Activated CD8-positive, alpha-beta memory T cell treated with anti-CD3 and anti-CD28 coated beads, Interleukin-2, amount 10 ng/mL, durations not matched to agents 7 days and 5 days (primary cell): Measurements from ENCODE around the gene ZNF2. TPM values are rescaled to one million over a fixed set of nuclear protein-coding genes. Genes with fewer than 3 reads are reported as not detected.
"Not testable (repeated sequence)": the region's sequence is repeated elsewhere in the genome, so short reads cannot be mapped to it uniquely, and the experiment has no call there.

Source experiments
- ATAC-seq: fragments of 150-1000 bp; cut with Tn5 transposase; one replicate; pipeline ENCODE4 v1.10.0; 2021; ENCODE audit warnings: moderate library complexity
- CTCF ChIA-PET: fragments of 350-600 bp; sonication (Branson Sonifier 250); formaldehyde crosslinking; loops from one replicate; lab custom pipeline; 2021; ENCODE audit warnings: antibody characterized with exemption; lab: Charles Lee
- DNase-seq: peaks from one replicate; pipeline ENCODE4 v3.0.0-alpha.2; 2020
- H3K27ac Mint-ChIP-seq: one replicate; pipeline ENCODE4 v1.8.0; 2021; ENCODE audit warnings: mild to moderate bottlenecking, mixed read lengths
- H3K27me3 Mint-ChIP-seq: one replicate; pipeline ENCODE4 v1.8.0; 2021; ENCODE audit warnings: mixed read lengths
- H3K36me3 Mint-ChIP-seq: one replicate; pipeline ENCODE4 v1.8.0; 2021; ENCODE audit warnings: mild to moderate bottlenecking, mixed read lengths
- H3K4me1 Mint-ChIP-seq: one replicate; pipeline ENCODE4 v1.8.0; 2021; ENCODE audit warnings: mixed read lengths
- H3K4me3 Mint-ChIP-seq: one replicate; pipeline ENCODE4 v1.8.0; 2021; ENCODE audit warnings: mild to moderate bottlenecking, moderate library complexity, mixed read lengths
- H3K9me3 Mint-ChIP-seq: one replicate; pipeline ENCODE4 v1.8.0; 2022; ENCODE audit warnings: low read depth, mixed read lengths
- total RNA-seq, 2 experiments: library from RNA; stranded (reverse); gene quantifications; one replicate each; pipeline ENCODE4 v1.2.3, GENCODE V29; 2021

The ZNF2 gene
- total RNA-seq, 2 experiments from 2014 or later, result 5.0 to 5.2 TPM

GRCh38 chr2:95166065-95166763 is 605 bp downstream of the ZNF2 start:
- DNase-seq (no peak), ATAC-seq (peak; percentile 8)
- Mint-ChIP-seq H3K36me3 (peaks cover 14% of the 10 kb centered on the region), H3K9me3 (no peaks in the 10 kb centered on the region), H3K27ac (peak overlapping the region; percentile 96), H3K4me1 (peaks cover 27% of the 10 kb centered on the region), H3K27me3 (no peaks in the 10 kb centered on the region), H3K4me3 (peak overlapping the region; percentile 98)
- CTCF ChIA-PET, result interaction anchor here (1.0 to 2.8 kb wide), 4 partner anchors 19 to 86 kb away, joined by 3 to 16 read pairs (median 4); partner anchors contain the start of gene MRPS5

- Mint-ChIP-seq H3K9me3 (peaks cover 3% of the 10 kb centered on the region), H3K27ac (no peak overlapping the region), H3K4me3 (no peak overlapping the region), H3K36me3 (peaks cover 13% of the 10 kb centered on the region), H3K4me1 (no peaks in the 10 kb centered on the region), H3K27me3 (no peaks in the 10 kb centered on the region)
- DNase-seq (no peak), ATAC-seq (no peak)
- CTCF ChIA-PET, result interaction anchor here (1.0 kb wide), 1 partner anchor 217 kb away, joined by 3 read pairs; no protein-coding TSS in a partner anchor
Measured at GRCh38 chr2:95171902-95172301, 6.3 kb downstream of the ZNF2 start.

GRCh38 chr2:95174031-95174542 is 8.5 kb downstream of the ZNF2 start:
- H3K4me1 Mint-ChIP-seq, result no peaks in the 10 kb centered on the region
- CTCF ChIA-PET, result no interaction called here
- H3K9me3 Mint-ChIP-seq, result peaks cover 3% of the 10 kb centered on the region
- ATAC-seq (no peak), DNase-seq (no peak)
- peaks cover 28% of the 10 kb centered on the region for H3K36me3 Mint-ChIP-seq
- H3K27me3 Mint-ChIP-seq, result no peaks in the 10 kb centered on the region
- H3K27ac Mint-ChIP-seq, result no peak overlapping the region
- no peak overlapping the region for H3K4me3 Mint-ChIP-seq

- no peak overlapping the region for H3K4me3 Mint-ChIP-seq
- peaks cover 68% of the 10 kb centered on the region for H3K36me3 Mint-ChIP-seq
- H3K9me3 Mint-ChIP-seq, result peaks cover 21% of the 10 kb centered on the region
- no peaks in the 10 kb centered on the region for H3K4me1 Mint-ChIP-seq
- CTCF ChIA-PET, result no interaction called here
- H3K27ac Mint-ChIP-seq, result no peak overlapping the region
- DNase-seq, result no peak
- no peak for ATAC-seq
- no peaks in the 10 kb centered on the region for H3K27me3 Mint-ChIP-seq
Measured at GRCh38 chr2:95179451-95179850, 13.8 kb downstream of the ZNF2 start.

GRCh38 chr2:95181774-95182173 is 16.2 kb downstream of the ZNF2 start:
- H3K4me3 Mint-ChIP-seq, result no peak overlapping the region
- DNase-seq (no peak), ATAC-seq (no peak)
- CTCF ChIA-PET, result interaction anchor here (1.0 kb wide), 1 partner anchor 25 kb away, joined by 3 read pairs; the partner anchor contains the start of gene ZNF892
- H3K27ac Mint-ChIP-seq, result no peak overlapping the region
- H3K27me3 Mint-ChIP-seq, result no peaks in the 10 kb centered on the region
- peaks cover 63% of the 10 kb centered on the region for H3K36me3 Mint-ChIP-seq
- H3K9me3 Mint-ChIP-seq, result peaks cover 27% of the 10 kb centered on the region
- H3K4me1 Mint-ChIP-seq, result no peaks in the 10 kb centered on the region

- CTCF ChIA-PET, result interaction anchor here (0.8 to 1.1 kb wide), 2 partner anchors 19 to 63 kb away, joined by 3 to 4 read pairs; partner anchors contain the start of gene MRPS5
- no peak overlapping the region for H3K27ac Mint-ChIP-seq
- DNase-seq (no peak), ATAC-seq (no peak)
- no peaks in the 10 kb centered on the region for H3K27me3 Mint-ChIP-seq
- no peaks in the 10 kb centered on the region for H3K4me1 Mint-ChIP-seq
- H3K36me3 Mint-ChIP-seq, result peaks cover 35% of the 10 kb centered on the region
- H3K4me3 Mint-ChIP-seq, result no peak overlapping the region
- peaks cover 23% of the 10 kb centered on the region for H3K9me3 Mint-ChIP-seq
Measured at GRCh38 chr2:95185197-95185596, 19.6 kb downstream of the ZNF2 start.

- H3K4me3 Mint-ChIP-seq, result no peak overlapping the region
- H3K9me3 Mint-ChIP-seq, result peaks cover 19% of the 10 kb centered on the region
- H3K27me3 Mint-ChIP-seq, result no peaks in the 10 kb centered on the region
- H3K27ac Mint-ChIP-seq, result no peak overlapping the region
- no peaks in the 10 kb centered on the region for H3K4me1 Mint-ChIP-seq
- CTCF ChIA-PET, result interaction anchor here (0.8 to 1.1 kb wide), 2 partner anchors 20 to 64 kb away, joined by 3 to 4 read pairs; partner anchors contain the start of gene MRPS5
- DNase-seq (no peak), ATAC-seq (no peak)
- peaks cover 28% of the 10 kb centered on the region for H3K36me3 Mint-ChIP-seq
Measured at GRCh38 chr2:95185973-95186372, 20.4 kb downstream of the ZNF2 start.

- peak; percentile 65 for DNase-seq
- H3K4me1 Mint-ChIP-seq, ATAC-seq, H3K4me3 Mint-ChIP-seq, H3K27me3 Mint-ChIP-seq, H3K9me3 Mint-ChIP-seq, CTCF ChIA-PET, H3K36me3 Mint-ChIP-seq, H3K27ac Mint-ChIP-seq: not testable (repeated sequence)
Measured at GRCh38 chr2:95192956-95193355, 27.3 kb downstream of the ZNF2 start.

GRCh38 chr2:95203911-95204310 is 38.3 kb downstream of the ZNF2 start:
- H3K4me1 Mint-ChIP-seq, result peaks cover 12% of the 10 kb centered on the region
- peaks cover 15% of the 10 kb centered on the region for H3K36me3 Mint-ChIP-seq
- no peak overlapping the region for H3K4me3 Mint-ChIP-seq
- no peak overlapping the region for H3K27ac Mint-ChIP-seq
- CTCF ChIA-PET, result interaction anchor here (0.6 kb wide), 2 partner anchors 126 to 133 kb away, joined by 3 to 4 read pairs; no protein-coding TSS in a partner anchor
- peaks cover 7% of the 10 kb centered on the region for H3K9me3 Mint-ChIP-seq
- no peaks in the 10 kb centered on the region for H3K27me3 Mint-ChIP-seq
- no peak for DNase-seq
- no peak for ATAC-seq

GRCh38 chr2:95204396-95204795 is 38.8 kb downstream of the ZNF2 start:
- peaks cover 12% of the 10 kb centered on the region for H3K4me1 Mint-ChIP-seq
- H3K27ac Mint-ChIP-seq, result no peak overlapping the region
- peaks cover 19% of the 10 kb centered on the region for H3K36me3 Mint-ChIP-seq
- no peak for DNase-seq
- no peaks in the 10 kb centered on the region for H3K27me3 Mint-ChIP-seq
- CTCF ChIA-PET, result interaction anchor here (0.6 to 1.0 kb wide), 3 partner anchors 70 to 133 kb away, joined by 3 to 4 read pairs (median 3); no protein-coding TSS in a partner anchor
- H3K9me3 Mint-ChIP-seq, result peaks cover 10% of the 10 kb centered on the region
- no peak for ATAC-seq
- H3K4me3 Mint-ChIP-seq, result no peak overlapping the region

- CTCF ChIA-PET, result interaction anchor here (0.9 to 1.3 kb wide), 4 partner anchors 10 to 182 kb away, joined by 3 to 5 read pairs (median 3); partner anchors contain the start of gene MRPS5
- Mint-ChIP-seq H3K36me3 (peaks cover 31% of the 10 kb centered on the region), H3K4me3 (peak overlapping the region; percentile 84), H3K27me3 (no peaks in the 10 kb centered on the region), H3K27ac (no peak overlapping the region), H3K4me1 (peaks cover 12% of the 10 kb centered on the region), H3K9me3 (peaks cover 16% of the 10 kb centered on the region)
- ATAC-seq, result no peak
- no peak for DNase-seq
Measured at GRCh38 chr2:95206096-95206495, 40.5 kb downstream of the ZNF2 start.

- peak; percentile 98 for ATAC-seq
- H3K27ac Mint-ChIP-seq, result peak within 1 kb of the TSS; percentile 73
- peak within 1 kb of the TSS; percentile 84 for H3K4me3 Mint-ChIP-seq
- no peaks in the 10 kb centered on the region for H3K27me3 Mint-ChIP-seq
- H3K36me3 Mint-ChIP-seq, result peaks cover 42% of the 10 kb centered on the region
- CTCF ChIA-PET, result interaction anchor here (0.7 kb wide), 1 partner anchor 25 kb away, joined by 3 read pairs; no protein-coding TSS in a partner anchor
- peaks cover 12% of the 10 kb centered on the region for H3K4me1 Mint-ChIP-seq
- peak; percentile 86 for DNase-seq
- H3K9me3 Mint-ChIP-seq, result peaks cover 15% of the 10 kb centered on the region
Measured at GRCh38 chr2:95207111-95207961, 41.7 kb downstream of the ZNF2 start, which contains the start of gene ZNF892. ZNF892 (plus strand) TSS chr2:95207521; CDS start chr2:95207816, 295 bp downstream.

- peak overlapping the region; percentile 84 for H3K4me3 Mint-ChIP-seq
- no peaks in the 10 kb centered on the region for H3K27me3 Mint-ChIP-seq
- ATAC-seq, result no peak
- peaks cover 12% of the 10 kb centered on the region for H3K4me1 Mint-ChIP-seq
- H3K36me3 Mint-ChIP-seq, result peaks cover 48% of the 10 kb centered on the region
- no peak overlapping the region for H3K27ac Mint-ChIP-seq
- no peak for DNase-seq
- CTCF ChIA-PET, result no interaction called here
- H3K9me3 Mint-ChIP-seq, result peaks cover 17% of the 10 kb centered on the region
Measured at GRCh38 chr2:95208106-95208505, 42.5 kb downstream of the ZNF2 start.
